ENCODE measurements around the gene SLC7A14. TPM values are rescaled to one million over a fixed set of nuclear protein-coding genes. Genes with fewer than 3 reads are reported as not detected.

SLC7A14 gene
- total RNA-seq, 2 experiments from 2014 or later: not detected

DNA sequence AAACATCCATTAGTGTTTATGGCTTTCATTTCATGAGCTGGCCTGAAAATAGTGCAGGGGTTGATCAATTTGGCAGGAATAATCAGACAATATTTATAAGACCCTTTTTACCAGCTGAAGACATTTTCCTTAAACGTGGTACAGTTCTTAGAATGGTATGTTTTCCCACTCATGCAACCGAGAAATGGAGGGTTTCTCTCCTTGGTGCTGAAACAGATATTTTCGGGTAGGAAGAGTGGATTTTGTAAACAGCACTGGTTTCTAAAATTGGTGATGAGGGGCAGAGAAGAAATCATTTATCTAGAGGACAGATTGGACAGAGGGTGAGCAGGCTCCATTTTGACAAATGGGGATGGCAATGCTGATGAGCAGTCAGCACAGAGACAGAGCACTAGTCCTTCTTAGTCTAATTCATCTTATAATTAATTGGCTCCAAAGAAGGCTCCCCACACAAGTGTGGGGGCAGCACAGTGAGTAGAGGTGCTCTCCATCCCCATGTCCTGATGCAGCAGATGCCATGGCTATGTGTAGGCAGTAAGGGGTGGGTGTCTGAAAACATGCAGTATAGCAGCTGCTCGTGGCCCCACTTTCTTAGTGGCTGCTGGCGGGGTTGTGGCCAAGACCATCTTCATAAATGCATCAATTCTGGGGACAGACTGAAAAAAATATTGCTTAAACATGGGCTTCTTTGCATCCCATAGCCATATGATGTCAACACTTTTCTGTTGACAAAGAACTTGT is 18.1 kb upstream of the SLC7A14 start:
- Histone ChIP-seq H3K4me2 (ENCODE audit: low read length) (no peak overlapping the region), H3K4me3 (ENCODE audit: low read depth, low read length, poor library complexity, severe bottlenecking) (no peak overlapping the region), H4K20me1 (ENCODE audit: insufficient read depth, low read length) (no peaks in the 10 kb centered on the region), H3K27ac (ENCODE audit: low read depth, low read length, poor library complexity, severe bottlenecking) (no peak overlapping the region), H3K9me3 (ENCODE audit: low read length) (no peaks in the 10 kb centered on the region), H3K79me2 (ENCODE audit: insufficient read depth, low read depth, low read length) (no peaks in the 10 kb centered on the region), H3K36me3 (ENCODE audit: insufficient read depth, low read length) (no peaks in the 10 kb centered on the region), H3K9me2 (ENCODE audit: insufficient read depth, low read length) (no peaks in the 10 kb centered on the region), H2AFZ (ENCODE audit: low read length) (no peak overlapping the region), H3K4me1 (ENCODE audit: insufficient read depth, low read length, poor library complexity, severe bottlenecking) (no peaks in the 10 kb centered on the region)
- POLR2A ChIA-PET: interaction anchor here (0.8 kb wide), 1 partner anchor 95 kb away, joined by 3 read pairs; no protein-coding TSS in a partner anchor
- DNase-seq (ENCODE audit: low spot score): no peak
- TF ChIP-seq, protein P1, sequence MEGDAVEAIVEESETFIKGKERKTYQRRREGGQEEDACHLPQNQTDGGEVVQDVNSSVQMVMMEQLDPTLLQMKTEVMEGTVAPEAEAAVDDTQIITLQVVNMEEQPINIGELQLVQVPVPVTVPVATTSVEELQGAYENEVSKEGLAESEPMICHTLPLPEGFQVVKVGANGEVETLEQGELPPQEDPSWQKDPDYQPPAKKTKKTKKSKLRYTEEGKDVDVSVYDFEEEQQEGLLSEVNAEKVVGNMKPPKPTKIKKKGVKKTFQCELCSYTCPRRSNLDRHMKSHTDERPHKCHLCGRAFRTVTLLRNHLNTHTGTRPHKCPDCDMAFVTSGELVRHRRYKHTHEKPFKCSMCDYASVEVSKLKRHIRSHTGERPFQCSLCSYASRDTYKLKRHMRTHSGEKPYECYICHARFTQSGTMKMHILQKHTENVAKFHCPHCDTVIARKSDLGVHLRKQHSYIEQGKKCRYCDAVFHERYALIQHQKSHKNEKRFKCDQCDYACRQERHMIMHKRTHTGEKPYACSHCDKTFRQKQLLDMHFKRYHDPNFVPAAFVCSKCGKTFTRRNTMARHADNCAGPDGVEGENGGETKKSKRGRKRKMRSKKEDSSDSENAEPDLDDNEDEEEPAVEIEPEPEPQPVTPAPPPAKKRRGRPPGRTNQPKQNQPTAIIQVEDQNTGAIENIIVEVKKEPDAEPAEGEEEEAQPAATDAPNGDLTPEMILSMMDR (conservative IDR thresholded peaks at IDR 0.05; ENCODE audit: low read length): no peak
- TF ChIP-seq EZH2phosphoT487 (IDR thresholded peaks at IDR 0.05; ENCODE audit: borderline replicate concordance, low read depth, low read length): no peak
- intact Hi-C loops (cut with micrococcal nuclease; ENCODE audit: unreplicated experiment): no loop called here
- CTCF ChIA-PET (ENCODE audit: unreplicated experiment): no interaction called here
- BruUV-seq (replicated peaks): no TSS peak

GRCh38 chr3:170602556-170602955 is 16.7 kb upstream of the SLC7A14 start:
- Histone ChIP-seq H2AFZ (ENCODE audit: low read length) (no peak overlapping the region), H3K9me2 (ENCODE audit: insufficient read depth, low read length) (no peaks in the 10 kb centered on the region), H3K4me1 (ENCODE audit: insufficient read depth, low read length, poor library complexity, severe bottlenecking) (no peaks in the 10 kb centered on the region), H3K27ac (ENCODE audit: low read depth, low read length, poor library complexity, severe bottlenecking) (no peak overlapping the region), H3K4me2 (ENCODE audit: low read length) (no peak overlapping the region), H3K4me3 (ENCODE audit: low read depth, low read length, poor library complexity, severe bottlenecking) (no peak overlapping the region), H3K9me3 (ENCODE audit: low read length) (no peaks in the 10 kb centered on the region), H3K79me2 (ENCODE audit: insufficient read depth, low read depth, low read length) (no peaks in the 10 kb centered on the region), H3K36me3 (ENCODE audit: insufficient read depth, low read length) (no peaks in the 10 kb centered on the region), H4K20me1 (ENCODE audit: insufficient read depth, low read length) (no peaks in the 10 kb centered on the region)
- DNase-seq (ENCODE audit: low spot score): no peak
- BruUV-seq (replicated peaks): no TSS peak
- intact Hi-C loops (cut with micrococcal nuclease; ENCODE audit: unreplicated experiment): no loop called here
- CTCF ChIA-PET (ENCODE audit: unreplicated experiment): no interaction called here
- TF ChIP-seq EZH2phosphoT487 (IDR thresholded peaks at IDR 0.05; ENCODE audit: borderline replicate concordance, low read depth, low read length): no peak
- TF ChIP-seq, protein P1 (conservative IDR thresholded peaks at IDR 0.05; ENCODE audit: low read length): no peak
- POLR2A ChIA-PET: no interaction called here

GRCh38 chr3:170600005-170600624 is 14.2 kb upstream of the SLC7A14 start:
- POLR2A ChIA-PET: interaction anchor here (0.7 to 1.3 kb wide), 3 partner anchors 8 to 14 kb away, joined by 3 to 4 read pairs (median 3); partner anchors contain the start of gene SLC7A14
- CTCF ChIA-PET (ENCODE audit: unreplicated experiment): no interaction called here
- Histone ChIP-seq H2AFZ (ENCODE audit: low read length) (no peak overlapping the region), H3K4me1 (ENCODE audit: insufficient read depth, low read length, poor library complexity, severe bottlenecking) (no peaks in the 10 kb centered on the region), H3K9me3 (ENCODE audit: low read length) (no peaks in the 10 kb centered on the region), H4K20me1 (ENCODE audit: insufficient read depth, low read length) (no peaks in the 10 kb centered on the region), H3K9me2 (ENCODE audit: insufficient read depth, low read length) (no peaks in the 10 kb centered on the region), H3K4me2 (ENCODE audit: low read length) (no peak overlapping the region), H3K79me2 (ENCODE audit: insufficient read depth, low read depth, low read length) (no peaks in the 10 kb centered on the region), H3K27ac (ENCODE audit: low read depth, low read length, poor library complexity, severe bottlenecking) (no peak overlapping the region), H3K4me3 (ENCODE audit: low read depth, low read length, poor library complexity, severe bottlenecking) (no peak overlapping the region), H3K36me3 (ENCODE audit: insufficient read depth, low read length) (no peaks in the 10 kb centered on the region)
- intact Hi-C loops (cut with micrococcal nuclease; ENCODE audit: unreplicated experiment): no loop called here
- no peak for DNase-seq (ENCODE audit: low spot score)
- TF ChIP-seq, protein P1 (conservative IDR thresholded peaks at IDR 0.05; ENCODE audit: low read length): no peak
- TF ChIP-seq EZH2phosphoT487 (IDR thresholded peaks at IDR 0.05; ENCODE audit: borderline replicate concordance, low read depth, low read length): no peak
- BruUV-seq (replicated peaks): no TSS peak
